ENCODE measurements around the gene ATP2B2.

The ATP2B2 gene

GRCh38 chr3:10360478-10360877, 144.9 kb downstream of the ATP2B2 start:
- TF ChIP-seq, protein P1, sequence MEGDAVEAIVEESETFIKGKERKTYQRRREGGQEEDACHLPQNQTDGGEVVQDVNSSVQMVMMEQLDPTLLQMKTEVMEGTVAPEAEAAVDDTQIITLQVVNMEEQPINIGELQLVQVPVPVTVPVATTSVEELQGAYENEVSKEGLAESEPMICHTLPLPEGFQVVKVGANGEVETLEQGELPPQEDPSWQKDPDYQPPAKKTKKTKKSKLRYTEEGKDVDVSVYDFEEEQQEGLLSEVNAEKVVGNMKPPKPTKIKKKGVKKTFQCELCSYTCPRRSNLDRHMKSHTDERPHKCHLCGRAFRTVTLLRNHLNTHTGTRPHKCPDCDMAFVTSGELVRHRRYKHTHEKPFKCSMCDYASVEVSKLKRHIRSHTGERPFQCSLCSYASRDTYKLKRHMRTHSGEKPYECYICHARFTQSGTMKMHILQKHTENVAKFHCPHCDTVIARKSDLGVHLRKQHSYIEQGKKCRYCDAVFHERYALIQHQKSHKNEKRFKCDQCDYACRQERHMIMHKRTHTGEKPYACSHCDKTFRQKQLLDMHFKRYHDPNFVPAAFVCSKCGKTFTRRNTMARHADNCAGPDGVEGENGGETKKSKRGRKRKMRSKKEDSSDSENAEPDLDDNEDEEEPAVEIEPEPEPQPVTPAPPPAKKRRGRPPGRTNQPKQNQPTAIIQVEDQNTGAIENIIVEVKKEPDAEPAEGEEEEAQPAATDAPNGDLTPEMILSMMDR (IDR thresholded peaks at IDR 0.05; ENCODE audit: poor library complexity, severe bottlenecking) = no peak
- ATAC-seq (ENCODE audit: low read depth) (no peak), DNase-seq (ENCODE audit: low spot score) (no peak)
- Histone ChIP-seq H3K4me1 (ENCODE audit: insufficient read depth, poor library complexity, severe bottlenecking) (peaks cover 18% of the 10 kb centered on the region), H3K9me3 (ENCODE audit: severe bottlenecking) (no peaks in the 10 kb centered on the region), H3K27ac (ENCODE audit: poor library complexity, severe bottlenecking) (no peak overlapping the region), H3K27me3 (ENCODE audit: insufficient read depth, poor library complexity, severe bottlenecking) (no peaks in the 10 kb centered on the region), H3K36me3 (ENCODE audit: low read depth) (no peaks in the 10 kb centered on the region), H3K4me3 (ENCODE audit: severe bottlenecking) (no peak overlapping the region)

DNA sequence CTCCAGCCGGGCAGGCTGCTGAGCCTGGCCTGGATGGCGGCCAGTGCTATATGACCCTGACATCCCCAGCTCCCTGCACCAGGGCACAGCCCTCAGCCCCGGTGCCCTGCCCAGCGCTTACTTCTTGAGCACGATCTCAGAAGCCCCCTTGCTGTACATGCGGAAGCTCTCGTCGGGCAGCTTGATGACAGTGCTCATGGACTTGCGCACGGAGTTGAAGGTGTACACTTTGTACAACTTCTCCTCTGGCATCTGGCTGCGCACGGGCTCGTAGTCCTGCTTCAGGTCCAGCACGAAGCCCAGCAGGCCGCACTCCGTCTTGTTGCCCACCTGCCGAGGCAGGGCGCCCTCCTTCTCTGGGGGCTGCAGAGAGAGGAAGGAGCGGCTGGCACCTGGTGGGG, 145.6 kb downstream of the ATP2B2 start:
- TF ChIP-seq, protein P1 (IDR thresholded peaks at IDR 0.05; ENCODE audit: poor library complexity, severe bottlenecking) = no peak
- Histone ChIP-seq H3K27me3 (ENCODE audit: insufficient read depth, poor library complexity, severe bottlenecking) (no peaks in the 10 kb centered on the region), H3K9me3 (ENCODE audit: severe bottlenecking) (no peaks in the 10 kb centered on the region), H3K4me3 (ENCODE audit: severe bottlenecking) (no peak overlapping the region), H3K36me3 (ENCODE audit: low read depth) (no peaks in the 10 kb centered on the region), H3K4me1 (ENCODE audit: insufficient read depth, poor library complexity, severe bottlenecking) (peaks cover 18% of the 10 kb centered on the region), H3K27ac (ENCODE audit: poor library complexity, severe bottlenecking) (no peak overlapping the region)
- ATAC-seq (ENCODE audit: low read depth) (no peak), DNase-seq (ENCODE audit: low spot score) (no peak)

DNA sequence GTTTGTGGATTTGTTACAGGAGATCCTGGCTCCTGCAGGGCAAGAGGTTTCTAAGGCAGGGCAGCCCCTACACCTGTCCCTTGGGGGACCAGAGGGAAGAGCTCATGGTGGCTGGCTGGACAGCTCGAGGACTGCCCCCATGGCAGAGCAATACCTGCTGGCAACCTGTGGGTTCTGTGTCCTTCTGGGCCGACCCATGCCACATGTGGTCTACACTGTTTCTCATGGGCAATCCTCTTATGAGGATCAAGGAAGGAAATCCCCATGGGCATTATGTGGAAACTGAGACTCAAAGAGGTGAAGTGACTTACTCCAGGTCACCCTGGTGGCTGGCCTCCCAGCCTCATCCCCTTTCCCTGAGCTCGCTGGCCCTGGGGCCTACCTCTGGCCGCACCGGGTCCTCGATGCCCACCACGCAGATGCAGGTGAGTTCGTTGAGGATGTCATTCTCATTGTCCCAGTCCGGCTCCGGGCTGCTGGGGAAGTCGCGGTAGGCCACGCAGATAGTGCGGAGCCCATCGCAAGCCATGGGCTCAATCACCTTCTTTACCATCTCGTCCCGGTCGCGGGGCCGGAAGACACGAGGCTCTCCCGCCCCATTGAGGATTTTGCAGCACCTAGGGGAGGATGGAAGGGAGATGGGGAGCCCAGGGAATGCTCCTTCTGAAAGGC, 146.9 kb downstream of the ATP2B2 start:
- DNase-seq (ENCODE audit: low spot score) (no peak), ATAC-seq (ENCODE audit: low read depth) (no peak)
- H3K27me3 ChIP-seq (ENCODE audit: insufficient read depth, poor library complexity, severe bottlenecking) = no peaks in the 10 kb centered on the region
- no peak overlapping the region for H3K27ac ChIP-seq (ENCODE audit: poor library complexity, severe bottlenecking)
- H3K4me3 ChIP-seq (ENCODE audit: severe bottlenecking) = no peak overlapping the region
- TF ChIP-seq, protein P1 (IDR thresholded peaks at IDR 0.05; ENCODE audit: poor library complexity, severe bottlenecking) = no peak
- H3K4me1 ChIP-seq (ENCODE audit: insufficient read depth, poor library complexity, severe bottlenecking) = peaks cover 18% of the 10 kb centered on the region
- H3K9me3 ChIP-seq (ENCODE audit: severe bottlenecking) = no peaks in the 10 kb centered on the region
- H3K36me3 ChIP-seq (ENCODE audit: low read depth) = no peaks in the 10 kb centered on the region

- Histone ChIP-seq H3K27me3 (ENCODE audit: insufficient read depth, poor library complexity, severe bottlenecking) (no peaks in the 10 kb centered on the region), H3K4me3 (ENCODE audit: severe bottlenecking) (no peak overlapping the region), H3K36me3 (ENCODE audit: low read depth) (no peaks in the 10 kb centered on the region), H3K27ac (ENCODE audit: poor library complexity, severe bottlenecking) (peak overlapping the region; percentile 34), H3K4me1 (ENCODE audit: insufficient read depth, poor library complexity, severe bottlenecking) (peaks cover 18% of the 10 kb centered on the region), H3K9me3 (ENCODE audit: severe bottlenecking) (no peaks in the 10 kb centered on the region)
- DNase-seq (ENCODE audit: low spot score) (no peak), ATAC-seq (ENCODE audit: low read depth) (peak; percentile 85)
- TF ChIP-seq, protein P1 (IDR thresholded peaks at IDR 0.05; ENCODE audit: poor library complexity, severe bottlenecking) = no peak
These were observed 147.6 kb downstream of the ATP2B2 start for GRCh38 chr3:10357592-10358308.

- no peaks in the 10 kb centered on the region for H3K27me3 ChIP-seq (ENCODE audit: insufficient read depth, poor library complexity, severe bottlenecking)
- TF ChIP-seq, protein P1 (IDR thresholded peaks at IDR 0.05; ENCODE audit: poor library complexity, severe bottlenecking) = no peak
- H3K9me3 ChIP-seq (ENCODE audit: severe bottlenecking) = no peaks in the 10 kb centered on the region
- H3K4me1 ChIP-seq (ENCODE audit: insufficient read depth, poor library complexity, severe bottlenecking) = peaks cover 18% of the 10 kb centered on the region
- H3K27ac ChIP-seq (ENCODE audit: poor library complexity, severe bottlenecking) = peak overlapping the region; percentile 34
- no peaks in the 10 kb centered on the region for H3K36me3 ChIP-seq (ENCODE audit: low read depth)
- no peak for DNase-seq (ENCODE audit: low spot score)
- ATAC-seq (ENCODE audit: low read depth) = no peak
- no peak overlapping the region for H3K4me3 ChIP-seq (ENCODE audit: severe bottlenecking)
These were observed 148.3 kb downstream of the ATP2B2 start for GRCh38 chr3:10357095-10357494.

Data from RWPE2 (cell line).